Common myeloid progenitor, CD34-positive (primary cell): ENCODE data around the gene RNASEL.

Experiments
- CTCF ChIA-PET: fragments of 350-600 bp; sonication (Branson Sonifier 250); formaldehyde crosslinking; loops from one replicate; lab custom pipeline; 2021; ENCODE audit warnings: antibody characterized with exemption; lab: Charles Lee
- POLR2A ChIA-PET: fragments of 350-600 bp; sonication (Branson Sonifier 250); formaldehyde crosslinking; loops from one replicate; lab custom pipeline; 2021; ENCODE audit warnings: antibody characterized with exemption; lab: Charles Lee
- DNase-seq, 3 donors: peaks; one replicate each; pipeline versions ENCODE4 v3.0.0 to v3.0.0-alpha.2; 2013
- H3K27ac ChIP-seq, 2 experiments: 1 replicate in 1 of 2; 2 replicates in 1 of 2; pipeline ENCODE4 v1.7.0; 2013; ENCODE audit warnings: inconsistent platforms in 2 of 2, low read length in 2 of 2, mild to moderate bottlenecking in 2 of 2, low read depth in 1 of 2, moderate library complexity in 1 of 2; ENCODE audit not compliant: severe bottlenecking in 2 of 2, insufficient read depth in 1 of 2, poor library complexity in 1 of 2
- H3K27me3 ChIP-seq, 5 experiments: replicated peaks in 2 of 5; 1 replicate in 3 of 5; 2 replicates in 2 of 5; pipeline versions ENCODE4 v1.6.1 to v1.7.0; 2013; ENCODE audit warnings: low read length in 4 of 5, mild to moderate bottlenecking in 2 of 5, moderate library complexity in 2 of 5, inconsistent platforms in 1 of 5; ENCODE audit not compliant: insufficient read depth in 5 of 5, control insufficient read depth in 4 of 5
- H3K36me3 ChIP-seq, 4 experiments: 1 replicate in 2 of 4; 2 replicates in 2 of 4; pipeline versions ENCODE4 v1.6.1 to v1.7.0; 2013; ENCODE audit warnings: low read length in 3 of 4, control low read depth in 1 of 4, mild to moderate bottlenecking in 1 of 4; ENCODE audit not compliant: control insufficient read depth in 4 of 4, insufficient read depth in 4 of 4
- H3K4me1 ChIP-seq, 4 experiments: 1 replicate in 3 of 4; 2 replicates in 1 of 4; pipeline versions ENCODE4 v1.6.1 to v1.7.1; 2013; ENCODE audit warnings: low read length in 3 of 4, mild to moderate bottlenecking in 3 of 4, control low read depth in 1 of 4, inconsistent platforms in 1 of 4, moderate library complexity in 1 of 4; ENCODE audit not compliant: control insufficient read depth in 4 of 4, insufficient read depth in 4 of 4; ENCODE audit errors: control extremely low read depth in 1 of 4
- H3K4me3 ChIP-seq, 7 experiments: 1 replicate in 4 of 7; 2 replicates in 3 of 7; pipeline versions ENCODE4 v1.5.1 to v1.7.0; 2013; ENCODE audit warnings: mild to moderate bottlenecking in 7 of 7, low read length in 6 of 7, moderate library complexity in 6 of 7, inconsistent platforms in 2 of 7, low read depth in 2 of 7, control low read depth in 1 of 7; ENCODE audit not compliant: insufficient read depth in 4 of 7, control insufficient read depth in 1 of 7; ENCODE audit errors: extremely low read depth in 1 of 7
- H3K9me3 ChIP-seq, 5 experiments: 1 replicate in 4 of 5; 2 replicates in 1 of 5; pipeline versions ENCODE4 v1.6.1 to v1.7.1; 2013; ENCODE audit warnings: low read length in 4 of 5, mild to moderate bottlenecking in 2 of 5, inconsistent platforms in 1 of 5, low read depth in 1 of 5, moderate library complexity in 1 of 5; ENCODE audit not compliant: control insufficient read depth in 4 of 5, insufficient read depth in 2 of 5; ENCODE audit errors: control extremely low read depth in 1 of 5
- WGBS: methylation state at CpG from one replicate; pipeline ENCODE4 v1.1.5; 2013; ENCODE audit not compliant: insufficient coverage; 5-methylcytosine and 5-hydroxymethylcytosine counted together

Gene RNASEL

DNA sequence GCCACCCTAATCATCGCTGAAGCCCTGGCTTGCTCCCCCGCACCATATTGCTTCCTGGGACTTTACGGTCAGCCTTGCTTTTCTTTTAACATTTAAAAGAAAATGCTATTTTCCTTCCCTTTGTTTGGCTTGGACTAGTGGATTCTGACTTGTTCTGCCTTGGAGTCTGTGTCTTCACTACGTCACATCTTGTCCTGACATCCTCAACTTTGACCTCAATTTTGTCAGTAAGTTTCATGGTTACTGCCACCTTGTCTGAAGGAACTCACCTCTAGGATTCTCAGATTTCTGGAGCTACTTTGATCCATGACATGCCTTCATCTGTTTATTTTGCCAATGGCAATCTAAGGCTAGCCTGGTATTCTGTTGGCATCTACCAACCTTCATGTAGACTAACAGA is 4.3 kb downstream of the RNASEL start:
- WGBS, result 96% methylated on average over 4 of the region's 4 CpGs
- H3K27me3 ChIP-seq, result no peaks in the 10 kb centered on the region
- ChIA-PET CTCF (interaction anchor here (1.1 to 1.7 kb wide), 2 partner anchors 11 to 201 kb away, joined by 3 to 5 read pairs; no protein-coding TSS in a partner anchor), POLR2A (no interaction called here)
- no peak overlapping the region for H3K27ac ChIP-seq
- no peak overlapping the region for H3K4me3 ChIP-seq
- no peaks in the 10 kb centered on the region for H3K9me3 ChIP-seq
- H3K36me3 ChIP-seq, result peaks cover 17 to 45% (median 20%) of the 10 kb centered on the region in 4 experiments
- H3K4me1 ChIP-seq, result peaks cover 0 to 19% (median 9%) of the 10 kb centered on the region in 4 experiments
- no peak for DNase-seq

DNA sequence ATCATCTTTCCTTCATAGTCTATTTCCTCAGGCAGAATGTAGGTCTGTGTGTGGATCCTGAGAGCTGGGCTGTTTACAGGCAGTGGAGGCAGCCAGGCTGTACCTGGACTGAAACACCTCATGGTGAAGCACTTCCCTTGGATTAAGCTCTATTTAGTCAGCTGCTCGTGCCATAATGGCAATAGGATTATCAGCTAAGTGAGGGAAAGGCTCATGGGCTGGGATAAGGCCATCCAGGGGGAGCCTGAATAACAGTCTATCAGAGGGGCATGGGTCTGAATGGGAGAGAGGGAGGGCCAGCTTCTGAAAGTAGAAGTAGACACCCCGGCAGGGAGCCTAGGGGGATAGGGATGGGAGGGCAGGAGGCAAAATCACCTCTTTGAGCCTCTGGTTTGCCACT is 8.3 kb downstream of the RNASEL start:
- H3K4me3 ChIP-seq, result no peak overlapping the region
- H3K27me3 ChIP-seq, result no peaks in the 10 kb centered on the region
- no peak overlapping the region for H3K27ac ChIP-seq
- ChIA-PET CTCF (interaction anchor here (0.8 to 1.4 kb wide), 2 partner anchors 11 to 202 kb away, joined by 3 read pairs; no protein-coding TSS in a partner anchor), POLR2A (no interaction called here)
- peaks cover 0 to 3% (median 0%) of the 10 kb centered on the region in 4 experiments for H3K4me1 ChIP-seq
- DNase-seq, result no peak
- H3K36me3 ChIP-seq, result peaks cover 23 to 61% (median 32%) of the 10 kb centered on the region in 4 experiments
- H3K9me3 ChIP-seq, result no peaks in the 10 kb centered on the region
- no CpG with 5 or more reads among the region's 2 CpGs for WGBS

DNA sequence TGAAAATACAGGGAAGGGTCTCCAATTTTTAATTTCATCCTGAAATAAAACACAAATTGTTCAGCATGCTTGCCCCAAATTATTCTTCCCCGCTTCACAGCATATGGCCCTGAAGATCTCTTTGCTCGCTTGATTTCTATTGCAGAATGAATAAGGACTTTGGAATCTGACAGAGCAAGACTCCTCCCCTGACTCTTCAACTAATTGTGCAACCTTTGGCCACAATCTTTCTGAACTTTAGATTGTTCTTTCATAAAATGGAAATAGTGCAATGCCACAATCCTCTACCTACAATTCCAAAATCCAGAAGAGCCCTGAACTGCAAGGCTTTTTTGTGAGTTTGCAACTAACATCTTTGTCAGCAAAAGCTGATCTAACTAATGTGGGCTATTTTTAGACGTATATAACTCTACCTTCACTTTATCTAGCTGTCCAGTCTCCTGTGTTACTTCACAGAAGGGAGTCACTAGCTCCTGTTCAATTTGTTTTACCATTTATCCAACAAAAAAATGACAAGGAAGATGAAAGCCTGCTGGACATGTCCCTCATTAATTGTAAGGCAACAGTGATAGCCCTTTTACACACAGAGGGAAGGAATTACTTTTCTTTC is 13.4 kb downstream of the RNASEL start:
- H3K4me1 ChIP-seq, result no peaks in the 10 kb centered on the region
- no peak overlapping the region for H3K27ac ChIP-seq
- H3K36me3 ChIP-seq, result peaks cover 22 to 55% (median 34%) of the 10 kb centered on the region in 4 experiments
- no peaks in the 10 kb centered on the region for H3K27me3 ChIP-seq
- POLR2A ChIA-PET, result no interaction called here
- CTCF ChIA-PET, result no interaction called here
- WGBS, result 100% methylated on average over 3 of the region's 3 CpGs
- DNase-seq, result no peak
- no peak overlapping the region for H3K4me3 ChIP-seq
- H3K9me3 ChIP-seq, result no peaks in the 10 kb centered on the region

DNA sequence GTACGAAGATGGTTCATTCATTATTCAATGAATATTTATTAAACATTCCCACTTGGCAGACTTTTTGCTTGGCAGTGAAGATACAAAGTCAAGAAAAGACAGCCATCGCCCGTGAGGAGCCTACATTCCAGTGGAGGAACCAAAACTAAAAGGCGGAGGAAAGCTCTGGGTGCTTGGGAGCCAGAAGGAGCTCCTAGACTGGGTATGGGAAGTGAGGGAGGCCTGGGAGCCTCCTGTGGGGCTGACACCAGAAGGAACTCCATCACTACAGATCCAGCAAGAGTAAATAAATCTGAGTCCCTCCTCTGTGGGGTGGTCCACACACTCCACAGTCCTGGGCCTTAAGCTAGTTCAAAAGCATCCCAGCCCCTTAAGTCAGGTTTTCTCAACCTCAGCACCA is 14.9 kb downstream of the RNASEL start:
- POLR2A ChIA-PET, result no interaction called here
- no peak for DNase-seq
- no peaks in the 10 kb centered on the region for H3K9me3 ChIP-seq
- H3K36me3 ChIP-seq, result peaks cover 15 to 40% (median 20%) of the 10 kb centered on the region in 4 experiments
- WGBS, result 100% methylated on average over 3 of the region's 4 CpGs
- no peaks in the 10 kb centered on the region for H3K27me3 ChIP-seq
- H3K27ac ChIP-seq, result no peak overlapping the region
- H3K4me3 ChIP-seq, result no peak overlapping the region
- CTCF ChIA-PET, result interaction anchor here (1.1 kb wide), 1 partner anchor 12 kb away, joined by 3 read pairs; no protein-coding TSS in a partner anchor
- no peaks in the 10 kb centered on the region for H3K4me1 ChIP-seq

DNA sequence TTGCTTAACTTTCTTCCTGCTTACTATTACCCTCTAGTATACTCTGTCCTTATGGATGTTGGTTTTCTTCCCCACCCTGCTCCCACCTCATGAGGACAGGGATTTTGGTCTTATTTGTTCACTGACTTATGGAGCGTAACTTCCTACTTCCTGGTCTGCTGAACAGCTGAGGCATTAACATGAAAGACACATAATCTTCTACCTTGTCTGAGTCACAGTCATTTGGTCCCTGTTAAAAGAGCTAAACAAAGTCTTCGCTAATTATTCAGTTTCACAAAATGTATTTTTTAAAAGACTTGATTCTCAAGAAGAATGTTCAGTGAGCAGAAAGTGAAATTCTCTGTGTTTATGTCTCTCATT is 18.5 kb downstream of the RNASEL start:
- no peak overlapping the region for H3K4me3 ChIP-seq
- no peak for DNase-seq
- no peaks in the 10 kb centered on the region for H3K9me3 ChIP-seq
- H3K4me1 ChIP-seq, result no peaks in the 10 kb centered on the region
- H3K36me3 ChIP-seq, result peaks cover 9 to 20% (median 13%) of the 10 kb centered on the region in 4 experiments
- H3K27ac ChIP-seq, result no peak overlapping the region
- H3K27me3 ChIP-seq, result peaks cover 0 to 2% (median 0%) of the 10 kb centered on the region in 5 experiments
- no CpG with 5 or more reads among the region's 2 CpGs for WGBS
- CTCF ChIA-PET, result interaction anchor here (0.8 kb wide), 1 partner anchor 11 kb away, joined by 3 read pairs; no protein-coding TSS in a partner anchor
- POLR2A ChIA-PET, result no interaction called here

DNA sequence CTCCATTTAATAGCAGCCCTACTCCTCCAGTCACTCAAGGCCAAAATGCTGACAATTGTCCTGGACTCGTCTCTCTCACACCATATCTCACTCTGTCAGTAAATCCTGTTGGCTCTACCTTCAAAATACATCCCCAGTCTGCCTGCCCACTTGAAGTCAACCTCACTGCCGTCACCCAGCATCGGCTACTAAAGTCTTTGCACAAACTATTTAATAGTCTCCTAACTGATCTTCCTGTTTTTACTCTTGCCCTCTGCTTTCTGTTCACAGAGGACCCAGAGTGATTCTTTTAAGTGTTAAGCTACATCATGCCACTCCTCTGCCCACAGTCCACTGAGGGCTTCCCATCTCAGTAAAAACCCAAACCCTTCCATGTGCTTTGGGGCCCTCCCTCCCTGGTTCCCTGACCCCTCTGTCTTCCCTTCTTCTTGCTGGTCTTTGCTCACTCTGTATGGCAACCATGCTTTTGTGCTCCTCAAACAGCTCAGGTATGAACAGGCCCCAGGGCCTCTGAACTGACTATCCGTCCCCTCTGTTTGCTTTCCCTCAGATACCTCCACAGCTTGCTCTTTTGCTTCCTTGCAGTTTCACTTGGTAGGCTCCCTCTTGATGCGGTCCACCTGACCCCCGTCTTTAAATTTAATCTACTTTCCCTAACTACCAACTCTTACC is 19.0 kb downstream of the RNASEL start:
- Histone ChIP-seq H3K4me3 (no peak overlapping the region), H3K9me3 (no peaks in the 10 kb centered on the region), H3K27me3 (peaks cover 0 to 2% (median 0%) of the 10 kb centered on the region in 5 experiments), H3K27ac (no peak overlapping the region), H3K4me1 (no peaks in the 10 kb centered on the region), H3K36me3 (peaks cover 8 to 15% (median 10%) of the 10 kb centered on the region in 4 experiments)
- no peak for DNase-seq
- ChIA-PET POLR2A (interaction anchor here (0.7 kb wide), 1 partner anchor 8 kb away, joined by 3 read pairs; no protein-coding TSS in a partner anchor), CTCF (interaction anchor here (0.8 kb wide), 1 partner anchor 11 kb away, joined by 3 read pairs; no protein-coding TSS in a partner anchor)
- WGBS, result 90% methylated on average over 4 of the region's 6 CpGs
